PC-3 (cell line): ENCODE results near the gene FSTL3. TPM values are rescaled to one million over a fixed set of nuclear protein-coding genes. Genes with fewer than 3 reads are reported as not detected.

Experiments
- ATAC-seq: fragments of 200-7000 bp; cut with Tn5 transposase; 2 replicates; pipeline ENCODE4 v1.9.1; 2020; ENCODE audit warnings: mild to moderate bottlenecking, moderate library complexity
- BruUV-seq: library from RNA; stranded (reverse); fragments of 400-500 nt; replicated peaks from 2 replicates; lab custom pipeline; 2021; lab: Mats Ljungman, UMichigan
- CTCF ChIA-PET: fragments of 300-600 bp; sonication (Branson Sonifier 250); formaldehyde crosslinking; loops from one replicate; lab custom pipeline; 2022; ENCODE audit warnings: antibody characterized with exemption; lab: Charles Lee
- POLR2A ChIA-PET: fragments of 300-600 bp; sonication (Branson Sonifier 250); formaldehyde crosslinking; loops from one replicate; lab custom pipeline; 2022; ENCODE audit warnings: antibody characterized with exemption; ENCODE audit not compliant: unreplicated experiment; lab: Charles Lee
- DNase-seq: peaks from one replicate; pipeline ENCODE4 v3.0.0-alpha.2; 2015
- H2AFZ ChIP-seq: fragments of 300-600 bp; sonication (generic); 2 replicates; pipeline ENCODE4 v1.6.0; 2016; ENCODE audit warnings: antibody characterized with exemption, low read length
- H3F3A ChIP-seq: fragments of 300-600 bp; sonication (generic); one replicate; pipeline ENCODE4 v1.6.0; 2017; ENCODE audit warnings: antibody characterized with exemption, low read length, control low read depth, mild to moderate bottlenecking; ENCODE audit not compliant: unreplicated experiment
- H3K27ac ChIP-seq: fragments of 300-600 bp; sonication (generic); 2 replicates; pipeline ENCODE4 v1.5.1; 2016; ENCODE audit warnings: mild to moderate bottlenecking, low read length
- H3K27me3 ChIP-seq: fragments of 300-600 bp; sonication (generic); 2 replicates; pipeline ENCODE4 v1.6.1; 2016; ENCODE audit warnings: low read length, mixed read lengths
- H3K36me3 ChIP-seq: fragments of 300-600 bp; sonication (generic); 2 replicates; pipeline ENCODE4 v1.6.1; 2016; ENCODE audit warnings: low read depth, mixed run types, low read length, mixed read lengths
- H3K4me1 ChIP-seq: fragments of 300-600 bp; sonication (generic); 2 replicates; pipeline ENCODE4 v1.5.1; 2016; ENCODE audit warnings: low read length; ENCODE audit not compliant: insufficient read depth
- H3K4me2 ChIP-seq: fragments of 300-600 bp; sonication (generic); 2 replicates; pipeline ENCODE4 v1.6.0; 2016; ENCODE audit warnings: low read length
- H3K4me3 ChIP-seq: fragments of 300-600 bp; sonication (generic); 2 replicates; pipeline ENCODE4 v1.5.1; 2016; ENCODE audit warnings: mild to moderate bottlenecking, low read length, mixed read lengths
- H3K79me2 ChIP-seq: fragments of 300-600 bp; sonication (generic); 2 replicates; pipeline ENCODE4 v1.6.1; 2017; ENCODE audit warnings: low read length, mixed read lengths
- H3K9ac ChIP-seq: fragments of 300-600 bp; sonication (generic); 2 replicates; pipeline ENCODE4 v1.6.0; 2016; ENCODE audit warnings: mild to moderate bottlenecking, low read length
- H3K9me2 ChIP-seq: fragments of 300-600 bp; sonication (generic); replicated peaks from 2 replicates; pipeline ENCODE4 v1.6.1; 2016; ENCODE audit warnings: mixed run types, low read length, mixed read lengths
- H3K9me3 ChIP-seq: fragments of 300-600 bp; sonication (generic); 2 replicates; pipeline ENCODE4 v1.6.1; 2016; ENCODE audit warnings: low read length, mixed read lengths
- H4K20me1 ChIP-seq: fragments of 300-600 bp; sonication (generic); 2 replicates; pipeline ENCODE4 v1.6.1; 2016; ENCODE audit warnings: low read length, mixed read lengths
- EZH2 ChIP-seq: fragments of 300-600 bp; sonication (generic); IDR thresholded peaks from one replicate; pipeline ENCODE4 v1.6.1; 2017; ENCODE audit warnings: antibody characterized with exemption, mild to moderate bottlenecking, low read length; ENCODE audit not compliant: unreplicated experiment
- EZH2phosphoT487 ChIP-seq: fragments of 300-600 bp; sonication (generic); IDR thresholded peaks from 2 replicates; pipeline ENCODE4 v1.6.1; 2018; ENCODE audit warnings: mild to moderate bottlenecking, antibody characterized with exemption, low read length, borderline replicate concordance
- intact Hi-C: fragments of 100-400 bp; cut with micrococcal nuclease; formaldehyde crosslinking; loops from 2 replicates; pipeline ENCODE4 v1.9.0; 2023
- total RNA-seq: library from RNA; depleted of rRNA; stranded (reverse); fragments of >200 nt; gene quantifications from 2 replicates; pipeline ENCODE4 v1.2.3, GENCODE V29; 2014
- TF ChIP-seq, protein P1 (sequence below): fragments of 300-600 bp; sonication (generic); conservative IDR thresholded peaks from 2 replicates; pipeline ENCODE4 v1.5.1; 2017; ENCODE audit warnings: antibody characterized with exemption, low read depth, mild to moderate bottlenecking, low read length

Gene FSTL3
- total RNA-seq, 1 experiment from 2014 or later = 53.3 TPM

DNA sequence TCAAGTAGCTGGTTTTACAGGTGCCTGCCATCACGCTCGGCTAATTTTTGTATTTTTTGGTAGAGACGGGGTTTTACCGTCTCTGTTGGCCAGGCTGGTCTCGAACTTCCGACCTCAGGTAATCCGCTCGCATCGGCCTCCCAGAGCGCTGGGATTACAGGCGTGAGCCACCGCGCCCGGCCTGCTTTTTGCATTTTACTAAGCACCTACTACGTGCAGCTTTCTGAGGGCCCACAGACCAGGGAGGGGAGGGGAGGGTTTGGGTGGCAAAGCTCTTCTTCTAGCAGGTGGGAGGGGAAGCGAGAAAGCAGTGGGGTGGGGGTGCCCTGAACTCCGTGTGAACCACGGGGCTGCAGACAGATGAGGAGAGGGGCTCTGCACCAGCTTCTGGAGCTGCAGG is 47.5 kb downstream of the FSTL3 start:
- CTCF ChIA-PET = no interaction called here
- no TSS peak for BruUV-seq

GRCh38 chr19:725461-726089 is 49.4 kb downstream of the FSTL3 start:
- H3K9me3 ChIP-seq = no peaks in the 10 kb centered on the region
- CTCF ChIA-PET = no interaction called here
- BruUV-seq = no TSS peak
- H3K9me2 ChIP-seq = no peaks in the 10 kb centered on the region
- no peaks in the 10 kb centered on the region for H3K4me1 ChIP-seq
- no peak overlapping the region for H3K4me3 ChIP-seq
- H3K4me2 ChIP-seq = no peak overlapping the region
- intact Hi-C loops = no loop called here
- H4K20me1 ChIP-seq = no peaks in the 10 kb centered on the region
- no peak for DNase-seq
- ATAC-seq = no peak
- POLR2A ChIA-PET = no interaction called here
- no peak overlapping the region for H3K9ac ChIP-seq
- TF ChIP-seq, protein P1, sequence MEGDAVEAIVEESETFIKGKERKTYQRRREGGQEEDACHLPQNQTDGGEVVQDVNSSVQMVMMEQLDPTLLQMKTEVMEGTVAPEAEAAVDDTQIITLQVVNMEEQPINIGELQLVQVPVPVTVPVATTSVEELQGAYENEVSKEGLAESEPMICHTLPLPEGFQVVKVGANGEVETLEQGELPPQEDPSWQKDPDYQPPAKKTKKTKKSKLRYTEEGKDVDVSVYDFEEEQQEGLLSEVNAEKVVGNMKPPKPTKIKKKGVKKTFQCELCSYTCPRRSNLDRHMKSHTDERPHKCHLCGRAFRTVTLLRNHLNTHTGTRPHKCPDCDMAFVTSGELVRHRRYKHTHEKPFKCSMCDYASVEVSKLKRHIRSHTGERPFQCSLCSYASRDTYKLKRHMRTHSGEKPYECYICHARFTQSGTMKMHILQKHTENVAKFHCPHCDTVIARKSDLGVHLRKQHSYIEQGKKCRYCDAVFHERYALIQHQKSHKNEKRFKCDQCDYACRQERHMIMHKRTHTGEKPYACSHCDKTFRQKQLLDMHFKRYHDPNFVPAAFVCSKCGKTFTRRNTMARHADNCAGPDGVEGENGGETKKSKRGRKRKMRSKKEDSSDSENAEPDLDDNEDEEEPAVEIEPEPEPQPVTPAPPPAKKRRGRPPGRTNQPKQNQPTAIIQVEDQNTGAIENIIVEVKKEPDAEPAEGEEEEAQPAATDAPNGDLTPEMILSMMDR = no peak
- TF ChIP-seq EZH2 (no peak), EZH2phosphoT487 (no peak)
- no peaks in the 10 kb centered on the region for H3K79me2 ChIP-seq
- no peaks in the 10 kb centered on the region for H3F3A ChIP-seq
- no peak overlapping the region for H2AFZ ChIP-seq
- H3K36me3 ChIP-seq = no peaks in the 10 kb centered on the region
- no peak overlapping the region for H3K27ac ChIP-seq
- H3K27me3 ChIP-seq = no peaks in the 10 kb centered on the region

More for the DNA sequence above, 47.5 kb downstream of the FSTL3 start:
- Histone ChIP-seq H4K20me1 (no peaks in the 10 kb centered on the region), H3K4me3 (no peak overlapping the region), H3K4me2 (no peak overlapping the region), H3K27ac (no peak overlapping the region), H3K9me3 (no peaks in the 10 kb centered on the region), H3K9ac (no peak overlapping the region), H3K4me1 (no peaks in the 10 kb centered on the region), H3K36me3 (no peaks in the 10 kb centered on the region), H3K27me3 (no peaks in the 10 kb centered on the region), H2AFZ (no peak overlapping the region), H3F3A (no peaks in the 10 kb centered on the region), H3K9me2 (no peaks in the 10 kb centered on the region), H3K79me2 (no peaks in the 10 kb centered on the region)
- intact Hi-C loops = no loop called here
- ATAC-seq (no peak), DNase-seq (no peak)
- TF ChIP-seq EZH2phosphoT487 = no peak
- TF ChIP-seq EZH2 = no peak
- TF ChIP-seq, protein P1 = no peak
- POLR2A ChIA-PET = no interaction called here
